Prostate gland (tissue), 2 donors: ENCODE results near the gene METRNL. TPM values are rescaled to one million over a fixed set of nuclear protein-coding genes. Genes with fewer than 3 reads are reported as not detected.

Experiments
- DNase-seq: peaks from one replicate; pipeline ENCODE4 v3.0.0-alpha.2; 2019; ENCODE audit warnings: low spot score
- H3K27ac ChIP-seq, 2 donors: fragments of 200-600 bp; sonication (generic); 2 replicates each; pipeline ENCODE4 v1.5.1; 2017 to 2019
- H3K27me3 ChIP-seq: fragments of 200-600 bp; sonication (generic); replicated peaks from 2 replicates; pipeline ENCODE4 v1.5.1; 2019; ENCODE audit not compliant: insufficient read depth
- H3K36me3 ChIP-seq, 2 donors: fragments of 200-600 bp; sonication (generic); 1 replicate in 1 of 2; 2 replicates in 1 of 2; pipeline versions ENCODE4 v1.5.1 to v1.8.1; 2017 to 2019
- H3K4me1 ChIP-seq: fragments of 200-600 bp; sonication (generic); replicated peaks from 2 replicates; pipeline ENCODE4 v1.5.1; 2019
- H3K4me3 ChIP-seq, 2 donors: fragments of 200-600 bp; sonication (generic); 2 replicates each; pipeline ENCODE4 v1.5.1; 2017 to 2019
- H3K9me3 ChIP-seq: fragments of 200-600 bp; sonication (generic); 2 replicates; pipeline ENCODE4 v1.5.1; 2017
- POLR2A ChIP-seq: fragments of 450-650 bp; IDR thresholded peaks from one replicate; pipeline ENCODE4 v1.6.1; 2016; ENCODE audit warnings: antibody characterized with exemption, mild to moderate bottlenecking
- POLR2AphosphoS5 ChIP-seq: sonication (generic); formaldehyde crosslinking; IDR thresholded peaks from one replicate; pipeline ENCODE4 v1.6.1; 2017; ENCODE audit warnings: antibody characterized with exemption
- WGBS: methylation state at CpG from one replicate; pipeline ENCODE4 v1.1.5; 2018; 5-methylcytosine and 5-hydroxymethylcytosine counted together
- intact Hi-C: fragments of 100-400 bp; cut with DNase I; formaldehyde crosslinking; loops from one replicate; pipeline ENCODE4 v1.14.2; 2022
- total RNA-seq, 2 donors: library from RNA; depleted of rRNA; stranded (reverse); fragments of >200 nt; gene quantifications; one replicate each; pipeline ENCODE4 v1.1.0, GENCODE V29; 2016
- TF ChIP-seq, protein P1 (sequence below), 4 experiments: fragments of 200-600 bp in 2 of 4; fragments of 450-650 bp in 2 of 4; sonication (generic) in 2 of 4; IDR thresholded peaks; 1 replicate in 3 of 4; 2 replicates in 1 of 4; pipeline ENCODE4 v1.5.1; 2016 to 2019; ENCODE audit warnings: antibody characterized with exemption in 4 of 4, mild to moderate bottlenecking in 2 of 4, moderate library complexity in 2 of 4

METRNL gene
- total RNA-seq, 2 donors from 2014 or later: 22.4 to 59.4 TPM

DNA sequence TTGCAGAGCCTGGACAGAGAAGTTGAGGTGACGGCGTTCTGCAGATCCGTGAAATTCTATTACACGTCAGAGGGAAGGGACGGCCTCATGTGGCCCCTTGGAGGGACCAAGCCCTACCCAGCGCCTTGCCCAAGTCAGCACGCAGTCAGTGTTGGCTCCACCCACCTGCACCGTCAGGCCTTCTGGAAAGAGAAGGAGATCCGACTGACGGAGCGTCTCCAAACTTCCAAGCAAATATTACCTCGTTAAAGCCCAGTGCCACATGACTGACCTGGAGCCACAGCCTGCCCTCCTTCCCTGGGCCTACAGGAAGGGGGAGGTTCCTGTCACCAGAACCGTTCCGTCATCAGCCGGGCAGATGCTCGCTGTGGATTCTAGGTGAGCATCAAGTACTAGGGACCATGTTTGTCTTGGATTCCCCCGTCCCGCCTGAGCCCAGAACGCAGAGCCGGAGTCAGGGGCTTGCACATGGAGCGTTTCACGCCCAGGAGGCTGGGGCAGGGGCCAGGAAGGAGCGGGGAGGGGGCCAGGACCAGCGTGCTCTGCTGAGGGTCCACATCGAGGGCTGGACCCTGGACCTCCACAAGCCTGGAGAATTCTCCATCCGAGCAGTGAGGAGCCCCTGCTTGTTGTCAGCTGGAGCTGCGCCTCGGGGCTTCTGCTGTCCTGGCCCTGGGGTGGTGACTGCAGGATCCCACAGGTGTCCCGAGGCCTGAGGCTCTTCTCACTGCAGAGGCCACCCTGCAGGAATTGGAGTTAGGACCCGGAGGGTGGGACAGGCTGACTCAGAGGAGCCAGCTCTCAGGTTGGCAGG, 22.6 kb upstream of the METRNL start:
- H3K27ac ChIP-seq: no peak overlapping the region
- WGBS: 71% methylated on average over 28 of the region's 30 CpGs
- no peak for DNase-seq
- H3K4me1 ChIP-seq: peaks cover 8% of the 10 kb centered on the region
- H3K36me3 ChIP-seq: no peaks in the 10 kb centered on the region
- H3K27me3 ChIP-seq: no peaks in the 10 kb centered on the region
- H3K4me3 ChIP-seq: no peak overlapping the region
- intact Hi-C loops: no loop called here
- TF ChIP-seq POLR2A (no peak), POLR2AphosphoS5 (no peak)
- TF ChIP-seq, protein P1, sequence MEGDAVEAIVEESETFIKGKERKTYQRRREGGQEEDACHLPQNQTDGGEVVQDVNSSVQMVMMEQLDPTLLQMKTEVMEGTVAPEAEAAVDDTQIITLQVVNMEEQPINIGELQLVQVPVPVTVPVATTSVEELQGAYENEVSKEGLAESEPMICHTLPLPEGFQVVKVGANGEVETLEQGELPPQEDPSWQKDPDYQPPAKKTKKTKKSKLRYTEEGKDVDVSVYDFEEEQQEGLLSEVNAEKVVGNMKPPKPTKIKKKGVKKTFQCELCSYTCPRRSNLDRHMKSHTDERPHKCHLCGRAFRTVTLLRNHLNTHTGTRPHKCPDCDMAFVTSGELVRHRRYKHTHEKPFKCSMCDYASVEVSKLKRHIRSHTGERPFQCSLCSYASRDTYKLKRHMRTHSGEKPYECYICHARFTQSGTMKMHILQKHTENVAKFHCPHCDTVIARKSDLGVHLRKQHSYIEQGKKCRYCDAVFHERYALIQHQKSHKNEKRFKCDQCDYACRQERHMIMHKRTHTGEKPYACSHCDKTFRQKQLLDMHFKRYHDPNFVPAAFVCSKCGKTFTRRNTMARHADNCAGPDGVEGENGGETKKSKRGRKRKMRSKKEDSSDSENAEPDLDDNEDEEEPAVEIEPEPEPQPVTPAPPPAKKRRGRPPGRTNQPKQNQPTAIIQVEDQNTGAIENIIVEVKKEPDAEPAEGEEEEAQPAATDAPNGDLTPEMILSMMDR (IDR thresholded peaks at IDR 0.05): no peak
- H3K9me3 ChIP-seq: no peaks in the 10 kb centered on the region

DNA sequence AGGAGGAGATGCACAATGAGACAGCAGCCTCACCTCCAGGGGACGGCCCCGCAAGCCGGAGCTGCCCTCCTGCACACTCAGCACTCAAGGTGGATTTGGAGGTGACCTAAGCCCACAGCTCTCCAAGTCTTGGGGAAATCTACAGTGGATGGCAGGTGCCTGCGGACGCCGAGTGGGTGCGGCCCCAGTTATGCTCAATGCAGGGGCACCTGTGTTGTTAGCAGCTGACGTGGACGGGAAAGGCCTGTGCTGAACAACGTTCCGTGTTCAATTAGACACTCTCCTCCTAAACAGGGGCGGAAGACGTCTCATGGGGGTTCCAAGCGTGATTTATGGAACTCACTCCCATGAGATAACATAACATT, 22.0 kb upstream of the METRNL start:
- DNase-seq: no peak
- intact Hi-C loops: no loop called here
- H3K27ac ChIP-seq: no peak overlapping the region

DNA sequence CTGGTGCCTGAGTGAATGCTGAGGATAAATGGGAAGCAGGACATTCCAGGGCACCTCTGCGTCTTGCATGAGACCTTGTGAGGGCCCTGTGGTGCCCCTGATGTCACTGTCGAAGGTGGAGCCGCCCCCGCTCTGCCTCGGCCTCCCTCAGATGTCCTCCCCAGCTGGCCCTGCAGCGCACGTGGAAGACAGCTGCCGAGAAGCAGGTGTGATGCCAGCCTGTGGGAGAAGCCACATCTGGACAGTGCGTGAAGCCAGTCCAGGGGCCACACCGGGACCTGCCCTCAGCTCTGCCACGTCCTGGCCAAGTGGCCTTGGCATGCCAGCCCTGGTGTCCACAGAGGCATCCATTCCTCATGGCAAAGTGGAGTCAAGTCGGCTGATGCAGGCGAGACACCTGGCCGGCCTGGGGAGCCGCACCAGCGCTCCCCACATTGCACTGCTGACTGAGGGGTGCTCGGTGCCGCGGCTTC, 21.6 kb upstream of the METRNL start:
- 94% methylated on average over 13 of the region's 19 CpGs for WGBS
- DNase-seq: no peak
- intact Hi-C loops: no loop called here
- no peak for TF ChIP-seq POLR2AphosphoS5
- TF ChIP-seq, protein P1 (IDR thresholded peaks at IDR 0.05): no peak
- no peak for TF ChIP-seq POLR2A
- Histone ChIP-seq H3K36me3 (no peaks in the 10 kb centered on the region), H3K4me3 (no peak overlapping the region), H3K27ac (no peak overlapping the region), H3K9me3 (no peaks in the 10 kb centered on the region), H3K27me3 (no peaks in the 10 kb centered on the region), H3K4me1 (peaks cover 8% of the 10 kb centered on the region)

More for the DNA sequence above, 22.0 kb upstream of the METRNL start:
- Histone ChIP-seq H3K36me3 (no peaks in the 10 kb centered on the region), H3K4me3 (no peak overlapping the region), H3K27me3 (no peaks in the 10 kb centered on the region), H3K4me1 (peaks cover 8% of the 10 kb centered on the region), H3K9me3 (no peaks in the 10 kb centered on the region)
- TF ChIP-seq POLR2AphosphoS5: no peak
- TF ChIP-seq, protein P1 (IDR thresholded peaks at IDR 0.05): no peak
- TF ChIP-seq POLR2A: no peak
- WGBS: 87% methylated on average over 14 of the region's 14 CpGs

DNA sequence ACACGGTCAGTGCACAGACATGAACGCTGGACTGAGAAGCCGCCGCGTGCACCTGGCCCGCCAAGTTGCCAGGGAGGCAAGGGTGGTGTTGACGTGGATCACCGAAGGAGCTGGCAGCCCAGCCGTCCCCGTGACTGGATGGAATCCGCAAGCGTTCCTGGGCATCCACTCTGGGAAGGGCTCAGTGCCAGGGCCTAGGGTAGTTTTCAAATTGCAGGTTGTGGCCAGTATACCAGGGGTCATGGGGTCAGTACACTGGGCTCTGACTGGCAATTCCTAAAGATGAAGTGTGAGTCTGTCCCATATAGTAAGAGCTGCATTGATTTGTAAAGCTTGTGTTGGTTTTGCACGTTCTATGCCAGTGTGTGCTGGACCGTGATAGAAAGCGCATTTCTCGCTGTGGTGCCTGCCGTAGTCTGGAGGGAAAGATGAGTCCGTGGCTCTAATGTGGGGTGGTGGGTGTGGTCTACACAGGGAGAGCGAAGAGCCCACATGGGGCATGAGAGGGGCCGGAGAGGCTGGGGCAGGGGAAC, 21.1 kb upstream of the METRNL start:
- H3K36me3 ChIP-seq: no peaks in the 10 kb centered on the region
- peaks cover 3% of the 10 kb centered on the region for H3K4me1 ChIP-seq
- H3K4me3 ChIP-seq: no peak overlapping the region
- DNase-seq: no peak
- TF ChIP-seq POLR2AphosphoS5 (no peak), POLR2A (no peak)
- TF ChIP-seq, protein P1 (IDR thresholded peaks at IDR 0.05): no peak
- no peaks in the 10 kb centered on the region for H3K9me3 ChIP-seq
- H3K27ac ChIP-seq: no peak overlapping the region
- WGBS: 84% methylated on average over 20 of the region's 20 CpGs
- H3K27me3 ChIP-seq: no peaks in the 10 kb centered on the region
- intact Hi-C loops: no loop called here

DNA sequence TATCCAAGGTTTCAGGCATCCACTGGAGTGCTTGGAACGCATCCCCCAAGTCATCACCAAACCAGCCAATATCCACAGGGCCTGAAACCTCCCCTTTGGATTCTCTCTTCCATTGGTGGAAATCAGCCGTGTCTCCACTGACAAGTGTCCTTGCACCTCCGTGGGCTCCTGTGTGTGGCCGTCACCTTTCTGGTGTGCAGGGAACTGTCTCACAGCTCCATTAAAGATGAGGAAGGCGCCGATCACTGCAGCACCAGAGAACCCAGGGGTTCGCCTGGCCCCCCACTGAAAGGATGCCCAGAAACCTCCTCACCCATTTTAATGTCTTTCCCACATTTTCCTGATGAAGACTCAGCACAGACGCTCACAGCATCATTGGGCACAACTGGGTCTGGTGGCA, 17.8 kb upstream of the METRNL start:
- Histone ChIP-seq H3K27ac (no peak overlapping the region), H3K36me3 (no peaks in the 10 kb centered on the region), H3K4me3 (no peak overlapping the region), H3K9me3 (no peaks in the 10 kb centered on the region), H3K27me3 (no peaks in the 10 kb centered on the region), H3K4me1 (no peaks in the 10 kb centered on the region)
- intact Hi-C loops: no loop called here
- no peak for TF ChIP-seq POLR2A
- TF ChIP-seq, protein P1 (IDR thresholded peaks at IDR 0.05): no peak
- no peak for TF ChIP-seq POLR2AphosphoS5
- DNase-seq: no peak
- WGBS: 91% methylated on average over 8 of the region's 8 CpGs
